Measurements from ENCODE around the gene MGAM2.

The MGAM2 gene

DNA sequence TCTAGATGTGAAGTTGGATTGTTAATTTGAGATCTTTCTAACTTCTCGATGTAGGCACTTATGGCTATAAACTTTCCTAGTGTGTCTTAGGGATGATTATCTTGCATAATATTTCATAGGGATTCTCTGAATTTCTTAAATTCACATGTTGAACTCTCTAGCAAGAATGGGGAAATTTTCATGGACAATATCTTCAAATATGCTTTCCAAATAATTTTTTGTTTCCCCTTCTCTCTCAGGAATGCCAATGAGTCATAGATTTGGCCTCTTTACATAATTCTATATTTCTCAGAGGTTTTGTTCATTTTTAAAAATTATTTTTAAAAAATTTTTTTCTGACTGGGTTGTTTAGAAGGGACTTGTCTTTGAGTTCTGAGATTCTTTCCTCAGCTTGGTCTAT is 68.9 kb downstream of the MGAM2 start:
- no peak for DNase-seq

DNA sequence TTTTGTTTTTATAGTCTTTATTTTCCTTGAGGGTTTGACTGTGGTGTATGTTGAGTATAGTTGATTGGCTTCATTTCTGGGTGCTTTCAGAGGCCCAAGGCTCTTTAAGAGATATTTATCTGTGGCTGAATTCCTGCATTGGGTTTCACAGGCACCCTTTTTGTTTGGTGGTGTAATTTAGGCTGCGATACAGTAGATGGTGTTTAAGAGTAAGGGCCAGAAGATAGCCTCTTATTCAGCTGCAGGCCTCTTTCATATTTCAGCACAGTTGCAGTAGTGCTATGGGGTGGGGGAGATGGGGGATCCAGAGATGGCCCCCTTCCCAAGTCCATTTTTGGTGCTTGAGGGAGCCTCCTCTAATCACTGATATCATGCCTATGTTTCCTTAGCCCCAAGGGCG is 69.7 kb downstream of the MGAM2 start:
- no peak for DNase-seq

DNA sequence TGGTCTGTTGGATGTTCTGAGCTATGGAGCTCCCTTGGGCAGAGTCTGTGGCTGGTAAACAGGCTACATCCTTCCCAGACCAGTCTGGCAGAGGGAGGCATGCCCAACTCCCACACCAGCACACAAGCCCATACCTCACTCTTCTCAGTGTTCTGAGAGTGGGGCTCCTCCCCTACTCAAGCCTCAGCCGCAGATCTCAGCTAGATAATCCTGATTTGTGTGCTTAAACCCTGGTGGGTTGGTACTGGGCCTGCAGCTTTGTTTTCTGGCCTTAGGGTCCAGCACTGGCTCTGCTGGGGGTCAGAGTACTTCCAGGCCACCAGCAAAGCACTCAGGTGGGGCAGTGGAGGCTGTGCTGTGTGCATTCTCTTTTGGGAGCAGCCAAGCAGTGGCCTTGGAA is 70.4 kb downstream of the MGAM2 start:
- no peak for DNase-seq

DNA sequence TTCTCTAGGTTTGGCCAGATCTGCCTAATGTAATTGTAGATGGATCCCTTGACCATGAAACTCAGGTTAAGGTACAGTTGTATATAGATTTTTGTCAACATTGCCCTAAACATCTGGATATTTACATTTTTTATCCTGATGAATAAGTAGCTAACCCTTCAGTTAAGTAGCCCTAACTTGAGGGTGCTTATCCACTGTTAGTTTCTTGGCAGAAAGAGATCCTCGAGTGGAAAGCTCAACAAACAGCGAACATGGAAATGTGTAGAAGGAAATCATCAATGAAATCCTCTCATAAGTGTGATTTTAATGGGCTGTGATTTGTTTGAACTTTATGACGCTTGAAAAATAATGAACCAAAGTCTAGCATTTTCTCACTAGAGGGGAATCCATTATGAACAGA is 73.6 kb downstream of the MGAM2 start:
- DNase-seq: no peak

DNA sequence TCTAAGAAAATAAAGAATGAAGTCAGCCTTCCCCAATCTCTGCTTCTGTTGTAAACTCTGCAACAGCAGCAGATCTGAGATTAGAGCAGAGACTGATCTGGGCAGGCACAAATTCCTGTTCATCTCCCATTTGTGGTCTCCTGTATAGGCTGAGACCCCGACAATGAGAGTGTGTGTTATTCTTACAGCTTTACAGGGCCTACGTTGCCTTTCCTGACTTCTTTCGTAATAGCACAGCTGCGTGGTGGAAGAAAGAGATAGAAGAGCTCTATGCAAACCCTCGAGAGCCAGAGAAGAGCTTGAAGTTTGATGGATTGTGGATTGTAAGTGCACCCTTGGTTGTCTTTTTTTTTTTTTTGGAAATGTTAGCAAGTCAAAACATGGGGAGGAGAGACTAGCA is 74.3 kb downstream of the MGAM2 start:
- no peak for DNase-seq

DNA sequence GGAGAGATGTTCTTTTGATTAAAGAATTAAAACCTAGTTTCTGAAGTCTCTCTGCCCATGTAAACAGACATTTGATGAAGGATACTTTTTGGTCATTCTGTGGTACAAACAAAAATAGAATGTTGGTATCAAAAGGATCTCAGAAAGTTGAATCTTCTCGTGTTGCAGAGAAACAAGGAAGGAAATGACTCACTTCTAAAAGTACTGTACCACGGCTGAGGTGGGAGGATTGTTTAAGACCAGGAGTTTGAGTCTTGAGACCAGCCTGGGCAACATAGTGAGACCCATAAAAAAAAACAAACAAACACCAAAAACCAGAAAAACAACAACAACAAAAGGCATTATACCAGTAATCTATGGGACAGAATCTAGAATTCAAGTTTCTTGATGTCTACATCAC is 76.6 kb downstream of the MGAM2 start:
- DNase-seq: no peak

DNA sequence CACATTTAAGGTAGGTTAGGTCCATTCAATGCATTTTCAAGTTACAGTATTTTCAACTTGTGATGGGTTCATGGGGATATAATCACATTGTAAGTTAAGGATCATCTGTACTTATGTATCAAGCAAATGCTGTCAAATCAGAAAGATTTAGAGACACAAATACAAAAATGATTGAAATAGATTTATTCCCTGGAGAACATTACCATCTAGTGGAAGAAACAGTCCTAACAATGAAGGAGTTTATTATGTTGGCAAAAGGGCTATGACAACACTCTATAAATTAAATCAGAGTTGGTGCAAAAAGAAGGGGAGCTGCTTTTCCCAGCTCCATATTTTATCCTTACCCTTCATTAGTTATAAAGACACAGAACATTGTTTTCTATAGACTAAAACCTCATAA is 77.3 kb downstream of the MGAM2 start:
- no peak for DNase-seq

DNA sequence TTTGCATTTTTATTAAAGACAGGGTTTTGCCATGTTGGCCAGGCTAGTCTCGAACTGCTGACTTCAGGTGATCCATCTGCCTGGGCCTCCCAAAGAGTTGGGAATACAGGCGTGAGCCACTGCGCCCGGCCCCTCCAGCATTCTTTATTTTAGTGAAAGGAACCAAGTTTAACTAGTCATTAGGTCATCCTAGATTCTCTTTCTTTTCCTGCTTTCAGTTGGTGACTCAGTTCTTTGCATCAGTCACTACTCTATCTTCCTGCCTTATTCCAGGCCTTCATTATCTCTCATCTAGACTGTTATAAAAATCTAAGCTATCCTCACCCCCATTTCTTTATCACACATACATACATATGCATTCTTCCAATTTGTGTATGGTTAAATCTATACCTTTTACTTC is 82.7 kb downstream of the MGAM2 start:
- DNase-seq: no peak

DNA sequence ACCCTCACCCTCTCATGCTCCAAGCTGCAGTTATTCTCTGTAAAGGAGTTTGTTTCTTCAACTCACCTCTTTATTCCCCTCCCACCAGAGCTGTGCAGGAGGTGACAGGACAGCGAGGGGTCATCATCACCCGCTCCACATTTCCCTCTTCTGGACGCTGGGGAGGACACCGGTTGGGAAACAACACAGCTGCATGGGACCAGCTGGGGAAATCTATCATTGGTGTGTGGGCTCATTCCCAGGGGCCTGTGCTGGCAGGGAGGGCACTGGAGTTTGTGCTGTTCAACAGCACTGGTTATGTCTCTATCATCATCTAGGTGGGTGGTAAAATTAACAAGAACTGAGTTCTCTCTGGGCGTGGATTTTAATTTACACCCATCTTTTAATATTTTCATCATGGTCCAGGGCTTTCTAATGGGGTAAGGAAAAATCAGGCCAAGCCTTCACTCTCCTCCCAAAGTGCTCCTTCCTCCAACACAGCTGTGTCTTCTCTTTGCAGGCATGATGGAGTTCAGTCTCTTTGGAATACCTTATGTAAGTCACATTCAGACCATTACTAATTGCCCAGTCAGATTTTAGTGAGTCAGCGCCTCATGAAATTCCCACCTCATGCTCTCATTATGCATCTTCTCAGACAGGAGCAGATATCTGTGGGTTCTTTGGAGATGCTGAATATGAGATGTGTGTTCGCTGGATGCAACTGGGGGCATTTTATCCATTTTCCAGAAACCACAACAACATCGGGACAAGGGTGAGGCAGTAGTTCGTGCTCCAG is 84.7 kb downstream of the MGAM2 start:
- DNase-seq: no peak

DNA sequence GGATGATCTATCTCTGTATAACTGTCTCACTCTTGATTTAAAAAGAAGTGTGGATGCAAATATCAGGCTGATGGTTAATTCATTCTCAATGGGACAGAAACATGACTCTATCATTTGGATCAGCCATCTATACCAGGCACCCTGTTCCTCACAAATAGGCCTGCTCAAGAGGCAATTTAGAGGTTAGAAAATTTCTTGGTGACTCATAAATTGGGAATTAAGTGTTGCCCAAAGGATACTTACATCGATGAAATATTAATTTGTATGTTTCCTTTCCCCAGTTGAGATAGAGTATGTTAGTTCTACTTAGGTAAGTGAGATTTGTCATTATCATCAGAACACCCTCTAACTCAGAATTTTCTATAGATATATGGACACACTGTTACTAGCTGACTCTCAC is 88.7 kb downstream of the MGAM2 start:
- no peak for DNase-seq

DNA sequence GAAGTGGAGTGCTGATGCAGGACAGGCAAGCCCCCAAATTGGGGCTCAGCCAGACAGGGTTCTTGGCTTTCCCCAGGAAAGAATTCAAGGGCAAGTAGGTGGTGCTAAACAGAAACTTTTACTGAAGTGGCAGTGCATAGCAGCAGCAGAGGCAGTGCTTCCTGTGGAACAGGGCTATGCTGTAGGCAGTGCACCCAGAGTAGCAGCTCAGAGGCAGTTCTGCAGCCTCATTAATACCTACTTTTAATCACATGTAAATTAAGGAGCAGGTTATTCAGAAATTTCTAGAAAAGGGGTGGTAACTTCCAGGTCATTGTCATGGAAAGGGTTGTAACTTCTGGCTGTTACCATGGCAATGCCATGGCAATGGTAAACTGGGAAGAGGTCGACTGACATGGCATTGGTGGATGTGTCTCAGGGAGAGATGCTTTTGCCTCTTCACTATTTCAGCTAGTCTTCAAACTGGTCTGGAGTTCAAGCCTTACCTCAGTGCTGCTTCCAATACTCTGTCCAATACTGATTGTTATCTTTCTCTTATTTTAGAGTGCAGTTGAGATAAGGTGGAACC is 117.1 kb downstream of the MGAM2 start:
- no peak for DNase-seq

DNA sequence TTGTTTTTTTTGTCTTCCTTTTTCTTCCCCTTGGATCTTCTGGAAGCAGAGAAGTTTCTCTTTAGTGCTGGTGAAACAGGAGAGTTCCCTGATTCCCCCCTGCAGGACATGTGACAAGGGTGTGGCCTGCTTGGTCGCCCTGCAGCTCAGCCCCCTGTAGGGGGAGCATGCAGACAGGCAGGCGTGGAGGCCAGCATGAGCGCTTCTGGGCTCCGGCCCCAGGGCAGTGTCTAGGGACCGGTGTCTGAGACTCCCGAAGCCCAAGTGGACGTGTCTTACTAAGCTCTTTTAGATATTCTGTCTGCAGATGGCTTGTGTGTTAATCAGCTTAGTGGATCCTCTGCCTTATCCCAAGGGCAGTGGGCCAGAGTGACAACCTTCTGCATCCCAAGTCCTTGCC is 120.2 kb downstream of the MGAM2 start:
- no peak for DNase-seq

DNA sequence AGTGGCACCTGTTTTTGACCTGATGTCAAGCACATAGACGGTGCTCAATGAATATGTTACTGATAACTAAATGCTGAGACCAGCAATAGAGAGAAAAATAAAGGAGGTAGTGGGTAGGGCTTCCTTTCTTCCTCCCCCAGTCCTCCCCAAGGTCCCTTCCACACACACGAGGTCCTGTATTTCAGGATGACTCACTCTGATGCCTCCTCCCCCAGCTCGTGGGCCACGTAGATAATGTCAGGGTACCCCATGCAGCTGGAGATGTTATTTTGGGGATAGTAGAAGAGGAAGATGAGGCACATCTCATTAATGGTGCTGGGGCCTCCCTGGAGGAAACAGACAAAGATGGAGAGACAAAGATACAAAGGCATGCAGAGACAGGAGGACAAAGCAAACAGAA is 129.0 kb downstream of the MGAM2 start:
- no peak for DNase-seq

DNA sequence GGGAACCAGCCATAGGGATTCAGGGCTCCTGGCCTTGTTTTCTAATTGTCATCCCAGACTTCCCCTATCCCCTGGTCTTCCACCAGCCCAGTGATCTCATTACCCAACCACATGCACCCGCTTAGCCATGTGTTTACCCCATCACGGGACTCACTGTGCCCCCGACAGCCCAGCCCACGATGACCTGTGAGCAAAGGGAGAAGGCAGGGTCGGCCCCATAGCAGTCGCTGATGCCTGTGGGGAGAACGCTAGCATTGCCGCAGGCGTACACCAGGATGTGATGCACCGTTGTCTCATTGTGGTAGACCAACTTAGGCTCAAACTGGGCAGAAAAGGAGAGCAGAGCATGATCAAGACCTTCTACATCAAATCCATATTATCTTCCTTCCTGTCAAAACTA is 132.3 kb downstream of the MGAM2 start:
- no peak for DNase-seq

DNA sequence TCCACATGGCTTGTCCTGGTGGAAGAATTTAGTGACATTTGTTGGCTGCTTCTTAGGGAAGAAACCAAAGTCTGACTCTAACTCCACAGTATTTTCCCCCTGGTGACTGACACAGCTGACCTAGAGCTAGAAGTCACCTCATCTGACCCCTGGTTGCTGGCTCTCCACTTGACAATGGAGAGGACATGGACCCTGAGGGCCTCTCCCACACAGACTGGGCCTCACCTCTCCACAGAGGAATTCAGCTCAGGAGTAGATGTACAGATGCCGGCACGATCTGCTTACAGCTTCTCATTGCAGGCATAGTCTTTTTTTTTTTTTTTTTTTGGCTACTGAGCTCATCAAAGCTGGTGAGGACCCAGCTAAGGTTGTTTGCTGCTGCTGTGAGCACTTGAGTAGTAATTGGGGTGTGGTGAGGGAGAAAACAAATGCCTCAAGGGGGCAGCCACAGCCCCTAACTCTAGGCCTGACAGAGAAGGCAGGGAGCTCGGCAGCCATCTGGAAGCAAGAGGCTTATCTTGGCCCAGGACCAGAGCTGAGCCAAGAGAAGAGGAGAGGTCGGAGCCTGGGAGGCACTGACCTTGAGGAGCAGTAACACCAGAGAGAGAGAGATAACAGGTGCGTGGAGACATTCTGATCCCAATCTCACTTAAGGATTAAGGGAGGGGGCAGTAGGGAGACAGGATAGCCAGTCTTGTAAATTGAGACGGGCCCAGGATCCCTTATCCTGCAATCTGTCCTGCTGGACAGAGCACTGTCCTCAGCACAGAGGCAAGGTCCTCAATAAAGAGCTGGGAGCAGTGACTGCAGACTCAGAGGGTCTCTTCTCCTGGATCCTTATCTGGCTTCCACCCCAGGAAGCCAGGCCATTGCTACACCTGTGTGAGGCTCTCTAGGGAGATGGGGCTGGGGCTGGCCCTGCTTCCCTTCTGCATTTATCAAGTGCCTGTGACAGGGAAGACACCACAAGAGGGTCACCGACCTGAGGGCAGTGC is 136.9 kb downstream of the MGAM2 start:
- no peak for DNase-seq

DNA sequence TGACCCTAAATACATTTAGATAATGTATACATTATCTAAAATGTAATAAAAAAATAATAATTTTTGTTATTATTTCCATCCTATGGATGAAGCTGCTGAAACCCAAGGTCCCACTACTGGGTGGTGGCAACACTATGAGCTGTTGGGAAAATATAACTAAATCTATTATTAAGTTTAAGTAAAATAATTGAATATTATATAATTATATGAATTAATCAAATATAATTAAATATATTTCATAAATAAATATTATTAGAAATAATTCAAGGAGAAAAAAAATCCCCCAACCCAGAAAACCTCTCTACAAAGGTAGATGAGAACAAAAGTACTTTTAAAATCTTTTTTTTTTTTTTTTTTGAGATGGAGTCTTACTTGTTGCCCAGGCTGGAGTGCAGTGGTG is 138.4 kb downstream of the MGAM2 start:
- DNase-seq: no peak

DNA sequence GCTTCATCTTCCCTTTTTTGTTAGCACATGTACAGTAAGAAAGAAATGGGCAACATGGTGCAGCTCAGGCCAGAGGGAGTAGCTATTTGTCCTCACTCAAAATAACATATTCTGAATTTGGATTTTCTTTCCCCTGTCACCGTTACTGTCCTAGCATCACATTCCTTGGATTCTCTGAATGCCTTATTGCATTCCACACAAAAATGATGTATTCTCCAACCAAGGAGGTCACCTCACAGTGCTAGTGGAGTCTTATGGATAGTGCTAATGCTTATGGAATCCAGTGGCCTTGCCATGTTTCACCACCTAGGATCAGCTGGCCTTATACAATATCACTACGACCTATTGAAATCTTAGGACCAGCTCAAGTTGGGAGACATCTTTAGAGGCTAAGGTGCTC is 139.2 kb downstream of the MGAM2 start:
- DNase-seq: no peak

DNA sequence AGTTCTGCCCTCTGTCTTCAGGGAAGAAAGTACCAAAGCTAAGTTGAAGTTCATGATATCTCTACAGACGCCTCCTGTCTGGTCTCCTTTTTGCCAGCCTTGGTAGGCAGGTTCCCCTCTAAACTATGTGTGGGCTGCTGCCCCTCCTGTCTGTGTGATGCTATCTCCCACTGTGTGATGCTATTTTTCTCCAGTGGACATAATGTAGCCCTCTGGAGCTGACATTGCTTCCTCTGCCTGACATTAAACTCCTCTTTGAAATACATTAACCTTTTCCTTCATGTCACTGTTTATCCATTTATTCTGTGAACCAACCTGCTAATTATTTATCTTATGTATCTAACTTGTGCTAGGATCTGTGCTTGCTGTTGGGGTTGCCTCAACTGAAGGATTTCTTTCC is 146.4 kb downstream of the MGAM2 start, which contains the start of gene PRSS58:
PRSS58 (minus strand) TSS at position 101 of the 400 bp plus-strand sequence. CDS start 351 bp downstream, outside the sequence.
- no peak for DNase-seq

DNA sequence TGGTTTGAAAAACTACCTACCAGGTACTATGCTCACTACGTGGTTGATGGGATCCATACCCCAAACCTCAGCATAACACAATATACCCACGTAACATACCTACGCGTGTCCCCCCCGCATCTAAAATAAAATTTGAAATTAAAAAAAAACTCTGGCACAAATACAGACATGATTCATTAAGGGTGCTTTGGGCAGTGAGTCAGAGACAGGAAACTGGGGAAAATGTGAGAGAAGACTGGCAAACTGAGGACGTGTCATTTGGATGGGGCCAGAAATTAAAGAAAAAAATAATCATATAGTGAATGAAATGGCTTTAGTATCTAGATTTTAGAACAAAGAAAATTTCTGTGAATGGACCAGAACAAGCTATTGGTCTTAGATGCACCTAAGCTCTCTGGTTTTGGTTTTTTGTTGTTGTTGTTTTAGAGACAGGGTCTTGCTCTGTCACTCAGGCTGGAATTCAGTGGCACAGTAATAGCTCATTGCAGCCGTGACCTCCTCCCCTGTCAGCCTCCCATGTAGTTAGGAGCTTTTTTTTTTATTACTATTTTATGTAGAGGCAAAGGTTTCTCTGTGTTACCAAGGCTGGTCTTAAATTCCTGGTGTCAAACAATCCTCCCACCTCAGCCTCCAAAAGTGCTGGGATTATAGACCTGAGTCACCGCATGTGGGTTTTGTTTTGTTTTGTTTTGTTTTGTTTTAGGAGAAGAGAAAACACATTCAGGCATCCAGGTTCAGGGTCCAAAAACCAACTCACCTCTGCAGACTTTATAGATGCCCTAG is 152.3 kb downstream of the MGAM2 start:
- no peak for DNase-seq
